Fibroblast of mammary gland (primary cell): Measurements from ENCODE around the gene WDR45.

Experiments used
- DNase-seq: peaks from one replicate; pipeline ENCODE4 v3.0.0-alpha.2; 2010; ENCODE audit warnings: low read depth
- H3K4me3 ChIP-seq: 2 replicates; pipeline ENCODE4 v1.5.1; 2011; ENCODE audit warnings: low read depth, mild to moderate bottlenecking, low read length, moderate library complexity; ENCODE audit not compliant: control insufficient read depth
- TF ChIP-seq, protein P1 (sequence below): conservative IDR thresholded peaks from 2 replicates; pipeline ENCODE4 v1.5.1; 2011; ENCODE audit warnings: low read depth, low read length, inconsistent platforms; ENCODE audit not compliant: control insufficient read depth, insufficient read depth

Gene WDR45

GRCh38 chrX:49075347-49075746 is 4.3 kb downstream of the WDR45 start:
- DNase-seq, result no peak
- TF ChIP-seq, protein P1, sequence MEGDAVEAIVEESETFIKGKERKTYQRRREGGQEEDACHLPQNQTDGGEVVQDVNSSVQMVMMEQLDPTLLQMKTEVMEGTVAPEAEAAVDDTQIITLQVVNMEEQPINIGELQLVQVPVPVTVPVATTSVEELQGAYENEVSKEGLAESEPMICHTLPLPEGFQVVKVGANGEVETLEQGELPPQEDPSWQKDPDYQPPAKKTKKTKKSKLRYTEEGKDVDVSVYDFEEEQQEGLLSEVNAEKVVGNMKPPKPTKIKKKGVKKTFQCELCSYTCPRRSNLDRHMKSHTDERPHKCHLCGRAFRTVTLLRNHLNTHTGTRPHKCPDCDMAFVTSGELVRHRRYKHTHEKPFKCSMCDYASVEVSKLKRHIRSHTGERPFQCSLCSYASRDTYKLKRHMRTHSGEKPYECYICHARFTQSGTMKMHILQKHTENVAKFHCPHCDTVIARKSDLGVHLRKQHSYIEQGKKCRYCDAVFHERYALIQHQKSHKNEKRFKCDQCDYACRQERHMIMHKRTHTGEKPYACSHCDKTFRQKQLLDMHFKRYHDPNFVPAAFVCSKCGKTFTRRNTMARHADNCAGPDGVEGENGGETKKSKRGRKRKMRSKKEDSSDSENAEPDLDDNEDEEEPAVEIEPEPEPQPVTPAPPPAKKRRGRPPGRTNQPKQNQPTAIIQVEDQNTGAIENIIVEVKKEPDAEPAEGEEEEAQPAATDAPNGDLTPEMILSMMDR, result no peak
- H3K4me3 ChIP-seq, result no peak overlapping the region

GRCh38 chrX:49073601-49074575 is 5.8 kb downstream of the WDR45 start, which contains the start of gene PRAF2:
Gene PRAF2, minus strand, starts transcription at chrX:49074002. Its CDS starts 15 bp downstream, at chrX:49073987.
- H3K4me3 ChIP-seq, result peak within 1 kb of the TSS; percentile 76
- TF ChIP-seq, protein P1, result no peak
- peak; percentile 89 for DNase-seq

DNA sequence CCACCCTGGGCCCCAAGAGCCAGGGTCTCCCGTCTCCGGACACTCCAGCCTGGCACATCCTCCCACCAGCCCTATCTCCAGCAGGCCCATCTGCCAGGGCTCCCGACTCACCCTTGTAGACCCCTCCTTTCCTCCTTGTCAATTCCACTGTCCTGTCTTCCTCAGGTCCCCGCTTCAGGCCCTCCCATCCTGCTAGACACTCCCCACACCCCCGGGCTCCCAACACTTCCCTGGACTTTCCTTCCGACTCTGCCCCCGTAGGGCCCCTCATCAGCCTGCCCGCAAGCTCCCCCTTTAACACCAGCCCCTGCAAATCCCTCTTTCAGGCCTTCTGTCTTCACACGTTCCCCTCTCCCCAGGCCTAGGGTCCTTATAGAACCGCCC is 7.0 kb downstream of the WDR45 start:
- no peak for DNase-seq
- peak overlapping the region; percentile 76 for H3K4me3 ChIP-seq
- TF ChIP-seq, protein P1, result no peak

DNA sequence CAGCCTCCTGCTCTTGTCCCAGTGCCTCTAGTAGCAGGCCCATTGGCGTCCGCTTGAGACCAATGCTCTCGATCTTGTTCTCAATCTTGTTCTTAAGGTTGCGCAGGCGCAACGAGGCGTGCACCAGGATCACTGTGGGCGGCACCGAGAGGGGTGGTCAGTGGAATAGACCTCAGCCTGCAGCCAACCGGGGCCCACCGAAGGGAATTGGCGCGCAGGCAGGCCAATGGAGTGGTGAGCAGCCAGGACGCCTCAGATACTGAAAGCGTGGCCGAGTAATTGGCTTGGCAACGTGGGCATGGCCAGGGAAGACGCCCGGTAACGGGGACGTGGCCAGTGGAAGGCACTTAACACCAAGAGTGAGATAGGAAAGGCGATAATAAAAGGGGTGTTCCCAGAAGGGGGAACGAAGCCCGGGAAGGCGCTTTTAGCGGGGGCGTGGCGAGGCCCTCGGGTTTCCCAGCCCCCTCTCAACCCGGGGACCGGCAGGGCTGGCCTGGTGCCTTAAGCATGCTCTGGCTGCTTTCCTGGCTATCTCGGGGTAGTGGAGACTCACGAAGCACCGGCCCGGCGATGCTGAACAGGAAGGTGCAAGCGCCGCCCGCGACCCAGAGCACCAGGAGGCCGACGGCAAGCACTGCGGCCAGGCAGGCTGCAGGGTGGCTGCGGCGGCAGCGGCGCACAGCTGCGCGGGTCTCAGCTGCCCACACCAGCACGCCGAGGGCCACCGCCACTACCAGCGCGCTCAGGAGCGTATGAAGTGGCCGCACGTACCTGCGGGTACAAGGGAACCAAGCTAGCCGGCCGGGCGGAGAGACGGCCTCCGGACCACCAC is 7.6 kb downstream of the WDR45 start:
- TF ChIP-seq, protein P1, result no peak
- DNase-seq, result peak; percentile 79
- peak overlapping the region; percentile 76 for H3K4me3 ChIP-seq

- no peak for DNase-seq
- TF ChIP-seq, protein P1, result no peak
- H3K4me3 ChIP-seq, result no peak overlapping the region
Measured at GRCh38 chrX:49070988-49071387, 8.7 kb downstream of the WDR45 start.

DNA sequence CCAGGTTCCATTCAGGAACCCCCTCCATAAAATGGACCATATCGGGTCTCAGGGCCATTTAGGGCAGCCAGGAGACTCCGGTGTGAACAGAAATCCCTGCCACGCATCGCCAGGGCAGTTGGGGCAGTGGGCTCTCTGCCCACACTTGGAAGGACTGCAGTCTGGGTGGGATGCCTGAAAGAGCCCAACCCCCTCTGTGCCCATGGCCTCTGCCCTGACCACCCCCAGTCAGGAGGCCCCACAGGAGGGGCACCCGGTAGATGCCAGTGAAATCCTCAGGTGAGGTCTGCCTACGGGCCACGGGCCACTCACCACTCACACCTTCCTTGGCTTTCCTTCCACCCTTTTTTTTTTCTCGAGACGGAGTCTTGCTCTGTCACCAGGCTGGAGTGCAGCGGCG is 10.6 kb downstream of the WDR45 start:
- TF ChIP-seq, protein P1, result no peak
- no peak overlapping the region for H3K4me3 ChIP-seq
- DNase-seq, result no peak
